ENCODE measurements around the gene VPS4B.

VPS4B gene

DNA sequence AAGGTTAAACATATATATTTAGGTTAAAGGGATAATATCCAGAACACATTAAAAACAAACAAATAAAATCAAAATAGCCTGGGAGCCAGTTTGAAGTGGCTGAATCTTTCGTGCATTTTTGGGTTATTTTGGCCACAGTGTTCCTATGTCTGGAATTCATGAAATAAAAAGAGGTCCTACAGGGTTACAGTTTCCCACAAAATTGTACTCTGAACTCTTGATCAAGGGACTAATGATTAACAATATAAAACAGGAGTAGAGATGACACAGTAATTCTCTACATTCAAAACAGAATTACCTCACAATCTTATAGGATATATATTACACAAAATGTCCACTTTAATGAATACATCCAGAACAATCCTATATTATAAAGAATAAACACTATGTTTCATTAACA lies 24.9 kb downstream of the VPS4B start:
- Histone ChIP-seq H3K4me3 (replicated peaks; ENCODE audit: low read depth, low read length) (no peak overlapping the region), H3K27me3 (replicated peaks; ENCODE audit: control insufficient read depth, insufficient read depth, low read length) (no peaks in the 10 kb centered on the region), H3K36me3 (ENCODE audit: control insufficient read depth, insufficient read depth, low read length) (peaks cover 3% of the 10 kb centered on the region)
- TF ChIP-seq, protein P1, sequence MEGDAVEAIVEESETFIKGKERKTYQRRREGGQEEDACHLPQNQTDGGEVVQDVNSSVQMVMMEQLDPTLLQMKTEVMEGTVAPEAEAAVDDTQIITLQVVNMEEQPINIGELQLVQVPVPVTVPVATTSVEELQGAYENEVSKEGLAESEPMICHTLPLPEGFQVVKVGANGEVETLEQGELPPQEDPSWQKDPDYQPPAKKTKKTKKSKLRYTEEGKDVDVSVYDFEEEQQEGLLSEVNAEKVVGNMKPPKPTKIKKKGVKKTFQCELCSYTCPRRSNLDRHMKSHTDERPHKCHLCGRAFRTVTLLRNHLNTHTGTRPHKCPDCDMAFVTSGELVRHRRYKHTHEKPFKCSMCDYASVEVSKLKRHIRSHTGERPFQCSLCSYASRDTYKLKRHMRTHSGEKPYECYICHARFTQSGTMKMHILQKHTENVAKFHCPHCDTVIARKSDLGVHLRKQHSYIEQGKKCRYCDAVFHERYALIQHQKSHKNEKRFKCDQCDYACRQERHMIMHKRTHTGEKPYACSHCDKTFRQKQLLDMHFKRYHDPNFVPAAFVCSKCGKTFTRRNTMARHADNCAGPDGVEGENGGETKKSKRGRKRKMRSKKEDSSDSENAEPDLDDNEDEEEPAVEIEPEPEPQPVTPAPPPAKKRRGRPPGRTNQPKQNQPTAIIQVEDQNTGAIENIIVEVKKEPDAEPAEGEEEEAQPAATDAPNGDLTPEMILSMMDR (IDR thresholded peaks at IDR 0.05; ENCODE audit: insufficient read depth, low read length, poor library complexity, severe bottlenecking): no peak
- no peak for DNase-seq (ENCODE audit: extremely low read depth, insufficient read length)

DNA sequence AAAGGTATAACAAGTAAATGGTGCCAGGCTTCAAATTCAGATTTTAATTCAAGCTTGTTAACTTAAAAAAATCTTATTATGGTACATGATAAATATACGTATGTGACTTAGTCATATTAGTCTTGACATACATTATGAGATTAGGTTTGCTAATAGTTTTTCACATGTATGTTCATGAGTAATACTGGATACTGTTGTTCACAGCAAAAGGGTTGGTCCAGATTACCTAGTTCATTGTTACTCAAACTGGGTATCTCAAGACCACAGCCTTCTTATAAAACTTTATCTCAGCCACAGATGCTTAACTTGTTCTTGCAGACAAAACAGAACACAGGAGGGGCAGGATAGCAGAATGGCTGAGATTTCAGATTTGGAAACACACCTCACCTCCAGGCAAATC lies 26.8 kb downstream of the VPS4B start:
- H3K36me3 ChIP-seq (ENCODE audit: control insufficient read depth, insufficient read depth, low read length): peaks cover 3% of the 10 kb centered on the region
- TF ChIP-seq, protein P1 (IDR thresholded peaks at IDR 0.05; ENCODE audit: insufficient read depth, low read length, poor library complexity, severe bottlenecking): no peak

DNA sequence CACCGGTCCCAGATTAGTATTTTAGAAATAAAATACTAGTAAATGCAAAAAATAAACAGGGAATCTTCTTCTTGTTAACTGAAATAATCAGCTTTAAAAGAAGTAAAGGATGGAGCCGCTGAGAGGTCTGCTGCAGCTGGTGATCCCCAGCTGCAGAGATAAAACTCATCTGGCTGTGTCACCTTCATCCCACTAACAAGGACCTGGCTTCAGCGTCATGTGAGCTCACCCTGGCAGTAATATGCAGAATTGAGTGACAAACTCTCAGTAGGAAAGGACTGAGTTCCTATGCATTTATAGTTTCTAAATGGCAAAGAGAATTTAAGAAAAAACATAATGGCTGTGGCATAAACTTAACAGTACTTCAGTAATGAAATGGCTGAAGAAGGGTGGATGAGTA lies 27.3 kb downstream of the VPS4B start:
- Histone ChIP-seq H3K27me3 (replicated peaks; ENCODE audit: control insufficient read depth, insufficient read depth, low read length) (no peaks in the 10 kb centered on the region), H3K4me3 (replicated peaks; ENCODE audit: low read depth, low read length) (no peak overlapping the region), H3K36me3 (ENCODE audit: control insufficient read depth, insufficient read depth, low read length) (peaks cover 3% of the 10 kb centered on the region)
- TF ChIP-seq, protein P1 (IDR thresholded peaks at IDR 0.05; ENCODE audit: insufficient read depth, low read length, poor library complexity, severe bottlenecking): no peak
- DNase-seq (ENCODE audit: extremely low read depth, insufficient read length): no peak

More for the DNA sequence above, 26.8 kb downstream of the VPS4B start:
- no peak for DNase-seq (ENCODE audit: extremely low read depth, insufficient read length)
- H3K27me3 ChIP-seq (replicated peaks; ENCODE audit: control insufficient read depth, insufficient read depth, low read length): no peaks in the 10 kb centered on the region
- no peak overlapping the region for H3K4me3 ChIP-seq (replicated peaks; ENCODE audit: low read depth, low read length)

DNA sequence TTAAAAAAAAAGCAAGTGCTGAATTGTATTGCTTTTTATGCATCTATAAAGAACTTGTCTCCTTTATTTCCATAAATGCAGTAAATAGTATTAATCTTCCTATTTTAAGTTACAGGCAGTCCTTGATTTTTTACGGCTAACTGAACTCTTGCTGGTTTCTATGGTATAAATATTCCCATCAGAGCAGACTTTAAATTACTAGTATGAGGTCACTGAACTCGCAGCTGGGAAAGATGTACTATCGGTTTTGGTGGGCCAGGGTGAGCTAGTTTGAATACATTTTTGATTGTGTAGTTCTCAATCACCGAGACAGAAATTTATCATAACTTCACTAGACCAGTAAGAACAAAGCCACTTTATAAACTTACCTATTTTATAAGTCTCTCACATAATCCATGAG lies 34.4 kb downstream of the VPS4B start:
- Histone ChIP-seq H3K27me3 (replicated peaks; ENCODE audit: control insufficient read depth, insufficient read depth, low read length) (no peaks in the 10 kb centered on the region), H3K4me3 (replicated peaks; ENCODE audit: low read depth, low read length) (no peak overlapping the region), H3K36me3 (ENCODE audit: control insufficient read depth, insufficient read depth, low read length) (peaks cover 2% of the 10 kb centered on the region)
- no peak for DNase-seq (ENCODE audit: extremely low read depth, insufficient read length)
- TF ChIP-seq, protein P1 (IDR thresholded peaks at IDR 0.05; ENCODE audit: insufficient read depth, low read length, poor library complexity, severe bottlenecking): no peak

DNA sequence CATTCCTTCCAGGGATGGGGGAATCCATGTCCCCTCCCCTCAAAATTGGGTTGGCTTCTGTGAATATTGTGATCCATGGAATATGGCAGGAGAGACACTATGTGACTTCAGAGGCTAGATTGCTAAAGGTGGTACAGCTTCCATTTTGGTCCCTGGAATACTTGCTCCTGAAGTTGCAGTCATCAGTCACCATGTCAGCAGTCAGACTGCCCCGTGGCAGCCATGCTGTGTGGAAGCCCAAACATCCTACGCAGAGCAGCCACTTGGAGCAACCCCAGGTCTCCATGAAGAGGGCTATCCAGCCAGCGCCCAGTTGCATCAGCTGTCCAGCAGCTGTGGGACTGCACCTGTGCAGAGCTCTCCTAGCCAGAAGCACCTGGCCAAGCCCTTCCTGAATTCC lies 39.4 kb downstream of the VPS4B start:
- no peak for DNase-seq (ENCODE audit: extremely low read depth, insufficient read length)
- TF ChIP-seq, protein P1 (IDR thresholded peaks at IDR 0.05; ENCODE audit: insufficient read depth, low read length, poor library complexity, severe bottlenecking): no peak
- H3K27me3 ChIP-seq (replicated peaks; ENCODE audit: control insufficient read depth, insufficient read depth, low read length): no peaks in the 10 kb centered on the region
- no peak overlapping the region for H3K4me3 ChIP-seq (replicated peaks; ENCODE audit: low read depth, low read length)
- H3K36me3 ChIP-seq (ENCODE audit: control insufficient read depth, insufficient read depth, low read length): no peaks in the 10 kb centered on the region; the same call in 1 of the 2 replicates

DNA sequence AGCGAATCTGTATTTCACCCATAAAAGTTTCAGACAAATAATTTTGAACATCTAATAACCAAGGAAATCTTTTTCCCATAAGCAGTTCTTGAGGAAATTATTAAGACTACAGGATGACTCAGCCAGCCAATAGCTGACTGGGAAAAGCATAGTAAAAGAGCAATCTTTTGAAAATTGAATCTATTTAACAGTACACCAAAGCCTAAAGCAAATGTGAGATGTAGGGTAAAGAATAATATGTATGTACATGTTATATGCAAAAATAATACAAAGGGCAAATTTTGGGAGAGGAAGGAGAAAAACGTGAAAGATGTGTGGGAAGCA lies 42.7 kb downstream of the VPS4B start:
- TF ChIP-seq, protein P1 (IDR thresholded peaks at IDR 0.05; ENCODE audit: insufficient read depth, low read length, poor library complexity, severe bottlenecking): no peak
- Histone ChIP-seq H3K4me3 (replicated peaks; ENCODE audit: low read depth, low read length) (no peak overlapping the region), H3K27me3 (replicated peaks; ENCODE audit: control insufficient read depth, insufficient read depth, low read length) (no peaks in the 10 kb centered on the region), H3K36me3 (ENCODE audit: control insufficient read depth, insufficient read depth, low read length) (no peaks in the 10 kb centered on the region)
- DNase-seq (ENCODE audit: extremely low read depth, insufficient read length): no peak
